HG02642 (cell line): ENCODE data around the gene DNAJB2.

Source experiments
- ATAC-seq: cut with Tn5 transposase; IDR thresholded peaks from one replicate; pipeline ENCODE4 v1.9.1; 2021; ENCODE audit warnings: mild to moderate bottlenecking; ENCODE audit not compliant: unreplicated experiment, poor library complexity

Gene DNAJB2

DNA sequence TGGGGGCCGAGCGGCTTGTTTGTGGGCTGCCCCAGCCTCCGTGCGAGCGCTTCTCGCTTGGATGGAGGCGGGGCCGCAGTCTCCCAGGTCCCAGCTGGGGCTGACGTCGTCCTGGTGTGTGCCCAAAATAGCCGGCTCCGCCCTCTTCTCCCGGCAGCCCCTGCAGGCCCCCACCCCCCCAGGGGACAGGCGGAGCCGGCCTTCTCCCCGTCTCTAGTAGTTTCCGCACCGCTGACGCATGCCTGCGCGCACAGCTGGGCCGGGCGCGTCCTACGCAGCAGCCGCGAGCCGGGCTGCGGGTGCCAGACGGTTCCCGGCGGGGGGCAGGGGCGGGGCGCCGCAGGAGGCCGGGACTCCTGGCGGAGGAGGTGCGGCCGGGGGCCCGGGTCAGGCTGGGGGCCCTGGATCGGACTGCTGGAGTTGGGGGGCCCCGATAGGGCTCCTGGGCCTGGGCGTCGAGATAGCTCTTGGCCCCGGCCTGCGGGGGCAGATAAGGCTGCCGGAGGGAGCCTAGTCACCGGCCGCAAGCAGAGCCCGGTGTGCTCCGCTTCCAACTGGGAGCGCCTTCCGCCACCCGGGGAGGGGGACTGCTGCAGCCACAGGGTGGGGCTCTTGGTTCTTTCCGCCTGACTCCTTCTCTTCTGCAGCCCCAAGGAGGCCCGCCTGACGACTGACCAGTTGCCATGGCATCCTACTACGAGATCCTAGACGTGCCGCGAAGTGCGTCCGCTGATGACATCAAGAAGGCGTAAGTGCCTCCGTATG is at the start of gene DNAJB2:
DNAJB2 (plus strand) TSS at position 216 of the 765 bp plus-strand sequence; CDS start at position 684, 468 bp downstream.
- peak; percentile 91 for ATAC-seq

DNA sequence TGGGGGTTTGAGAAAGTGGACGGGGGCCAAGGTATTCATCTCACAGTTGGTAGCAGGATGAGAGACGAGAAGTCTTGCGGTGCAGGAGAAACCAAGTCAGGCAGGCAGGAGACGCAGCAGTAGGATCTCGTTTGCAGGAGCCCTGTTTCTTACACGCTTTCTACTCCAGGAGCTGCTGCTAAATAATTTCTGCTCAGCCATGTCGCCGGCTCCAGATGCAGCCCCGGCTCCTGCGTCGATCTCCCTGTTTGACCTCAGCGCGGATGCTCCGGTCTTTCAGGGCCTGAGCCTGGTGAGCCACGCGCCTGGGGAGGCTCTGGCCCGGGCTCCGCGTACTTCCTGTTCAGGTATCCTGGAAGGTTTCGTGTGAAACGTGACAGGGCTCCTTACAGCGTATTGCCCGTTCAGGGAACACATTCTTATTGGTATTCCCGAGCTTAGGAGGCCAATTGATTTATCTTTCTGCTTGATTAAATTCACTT is 49.1 kb upstream of the DNAJB2 start:
- peak; percentile 20 for ATAC-seq

DNA sequence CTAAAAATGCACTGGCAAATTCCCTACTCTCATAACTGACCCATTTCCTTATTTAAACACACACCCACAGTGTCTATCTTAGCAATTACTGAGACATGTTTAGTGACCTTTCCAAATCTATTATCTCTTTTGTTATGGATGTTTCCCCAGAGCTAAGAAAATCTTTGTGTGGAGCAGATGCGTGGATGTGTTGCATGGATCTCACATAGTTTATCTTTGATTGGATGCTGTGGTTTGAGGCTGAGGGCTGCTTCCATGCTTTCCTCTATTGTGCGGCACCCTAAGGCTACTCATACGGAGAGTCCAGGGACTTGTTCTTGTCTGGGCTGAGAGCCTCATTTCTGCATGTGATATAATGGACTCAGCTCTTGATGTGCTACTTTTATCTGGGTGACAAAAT is 44.8 kb upstream of the DNAJB2 start:
- no peak for ATAC-seq

DNA sequence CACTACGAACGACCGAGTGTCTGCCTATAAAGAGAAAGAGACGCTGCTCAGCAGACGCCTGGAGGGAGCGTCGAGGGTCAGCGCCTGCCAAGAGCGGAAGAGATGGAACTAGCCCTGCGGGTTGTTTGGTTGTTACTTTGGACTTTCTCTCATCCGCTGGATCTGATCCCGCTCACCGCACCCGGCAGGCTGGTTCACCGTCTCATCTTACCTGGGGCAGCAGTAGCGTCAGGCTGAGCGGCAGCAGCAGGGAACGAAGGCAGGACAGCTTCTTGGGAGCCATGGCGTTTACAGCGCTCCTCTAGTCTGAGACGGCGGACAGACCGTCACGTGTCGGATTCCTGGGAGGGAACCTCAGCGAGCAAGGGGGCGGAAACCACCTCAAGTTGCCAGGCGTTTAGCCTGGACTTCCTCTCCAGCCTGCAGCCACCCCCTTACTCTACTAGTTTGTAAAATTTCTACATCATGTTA is 35.8 kb upstream of the DNAJB2 start:
- no peak for ATAC-seq

DNA sequence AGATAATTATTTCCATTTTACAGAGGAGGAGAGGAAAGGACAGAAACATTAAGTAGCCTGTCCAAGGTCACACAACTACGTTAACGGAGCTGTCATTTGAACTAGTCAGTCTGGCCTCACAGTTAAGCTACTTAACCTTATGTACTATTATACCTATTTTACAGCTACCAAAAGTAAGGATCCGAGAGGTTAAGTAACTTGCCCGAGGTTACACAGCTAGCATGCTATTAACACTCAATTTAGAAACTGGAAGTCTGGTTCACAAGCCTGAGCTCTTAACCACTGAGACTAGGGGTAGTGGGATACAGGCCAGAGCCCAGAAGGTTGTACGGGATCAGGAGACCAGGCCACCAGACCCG is 34.4 kb upstream of the DNAJB2 start:
- ATAC-seq: no peak

DNA sequence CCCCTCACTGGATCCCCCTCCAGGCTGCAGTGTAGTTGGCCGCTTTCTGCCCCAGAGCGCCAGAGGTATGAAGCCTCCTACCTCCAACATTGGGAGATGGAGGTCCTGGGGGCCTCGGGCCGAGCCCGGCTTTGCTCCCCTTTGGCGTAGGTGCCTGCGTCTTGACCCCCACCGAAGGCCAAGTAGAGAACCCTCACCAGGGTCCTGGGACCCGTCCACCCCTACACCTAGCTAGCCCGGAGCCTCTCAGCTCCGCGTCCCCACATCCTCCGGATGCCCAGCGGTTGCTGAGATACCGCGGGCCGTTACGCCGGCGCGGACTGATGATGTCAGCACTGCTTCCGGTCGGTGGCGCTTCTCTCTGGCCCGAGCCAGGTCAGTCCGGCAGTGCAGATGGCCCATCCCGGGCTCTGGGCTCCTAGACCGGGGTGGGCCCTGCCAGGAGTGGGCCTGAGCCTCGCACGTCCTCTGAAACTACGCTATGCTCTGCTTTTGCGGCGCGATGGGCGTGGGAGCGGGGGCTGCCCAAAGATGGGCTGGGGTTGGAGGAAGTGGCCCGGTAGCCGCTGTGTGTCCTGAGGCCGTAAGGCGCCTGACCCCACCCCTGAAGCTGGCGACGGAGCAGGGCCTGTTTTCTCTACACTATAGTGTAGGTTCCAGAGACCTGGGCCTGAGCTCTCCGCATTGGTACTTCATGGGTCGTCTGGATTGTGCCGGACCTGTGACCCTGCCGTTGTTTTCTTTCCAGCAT is 33.8 kb upstream of the DNAJB2 start, which contains the start of the genes GLB1L and STK16:
GLB1L (minus strand) TSS at position 297 of the 751 bp plus-strand sequence. CDS start 1,871 bp downstream, outside the sequence.
STK16 (plus strand) TSS at position 332 of the 751 bp plus-strand sequence. CDS start 521 bp downstream, outside the sequence.
- peak; percentile 73 for ATAC-seq

DNA sequence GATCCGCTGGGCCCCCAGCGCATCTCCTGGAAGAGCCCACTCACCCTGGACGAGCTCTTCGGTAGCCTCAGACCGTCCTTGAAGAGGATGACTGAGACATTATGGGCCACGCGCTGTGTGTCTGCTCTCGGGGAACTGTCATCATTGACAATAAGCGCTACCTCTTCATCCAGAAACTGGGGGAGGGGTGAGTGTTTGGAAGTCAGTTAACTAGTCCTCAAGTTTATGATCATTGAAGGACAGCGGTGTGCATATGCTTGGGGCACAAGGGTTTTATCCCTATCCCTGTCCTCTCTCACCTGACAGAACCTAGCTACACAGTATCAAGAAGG is 33.3 kb upstream of the DNAJB2 start:
- ATAC-seq: no peak

GRCh38 chr2:219246559-219246958 is 32.6 kb upstream of the DNAJB2 start:
- ATAC-seq: no peak

DNA sequence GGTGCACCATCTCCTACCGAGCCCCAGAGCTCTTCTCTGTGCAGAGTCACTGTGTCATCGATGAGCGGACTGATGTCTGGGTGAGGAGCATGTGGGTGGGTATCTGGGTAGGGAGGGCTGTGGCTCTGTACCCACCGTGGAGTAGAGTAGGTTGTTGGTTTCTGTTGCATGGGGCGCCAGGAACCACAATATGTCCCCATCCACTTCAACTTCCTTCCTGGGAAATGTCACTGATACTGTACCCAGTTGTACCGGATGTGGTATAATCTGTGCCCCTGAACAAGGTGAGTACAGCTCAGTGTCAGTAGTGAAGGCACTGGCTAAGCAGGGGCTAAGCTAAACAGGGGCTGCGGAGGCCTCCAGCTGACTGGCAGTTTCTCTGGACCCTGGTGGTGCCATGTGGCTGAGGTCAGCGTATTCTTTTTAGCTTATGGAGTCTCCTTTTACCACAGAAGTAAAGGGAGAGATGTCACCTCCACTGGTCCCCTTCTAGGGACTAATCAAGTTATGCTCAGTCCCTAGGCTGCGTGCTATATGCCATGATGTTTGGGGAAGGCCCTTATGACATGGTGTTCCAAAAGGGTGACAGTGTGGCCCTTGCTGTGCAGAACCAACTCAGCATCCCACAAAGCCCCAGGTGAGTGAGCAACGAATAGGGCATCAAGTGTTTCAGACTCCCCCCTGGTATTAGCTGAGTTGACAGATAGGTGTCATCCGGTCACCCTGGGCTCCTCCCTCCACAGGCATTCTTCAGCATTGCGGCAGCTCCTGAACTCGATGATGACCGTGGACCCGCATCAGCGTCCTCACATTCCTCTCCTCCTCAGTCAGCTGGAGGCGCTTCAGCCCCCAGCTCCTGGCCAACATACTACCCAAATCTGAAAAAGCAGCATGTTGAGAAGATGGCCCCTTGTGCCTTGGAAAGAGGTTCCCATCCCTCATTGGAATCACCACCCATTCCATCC is 31.2 kb upstream of the DNAJB2 start:
- ATAC-seq: no peak

DNA sequence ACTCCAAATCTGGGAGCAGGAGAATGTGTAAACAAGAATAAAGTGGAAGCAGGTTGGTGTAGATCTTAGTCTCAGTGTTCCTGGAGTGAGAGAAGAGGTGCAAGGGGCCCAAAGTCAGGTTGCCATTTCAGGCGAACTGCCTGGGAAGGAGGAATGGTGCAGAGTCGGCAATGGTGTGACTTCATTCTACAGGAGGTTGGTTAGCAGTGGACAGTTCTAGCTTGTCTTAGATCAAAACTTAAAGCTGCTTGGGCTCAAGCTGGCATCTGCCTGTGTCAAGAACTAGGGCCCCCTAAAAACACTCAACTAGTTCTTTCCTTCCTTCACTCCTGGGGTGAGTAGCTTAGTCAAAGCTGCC is 30.3 kb upstream of the DNAJB2 start:
- no peak for ATAC-seq

- peak; percentile 42 for ATAC-seq
Observed at GRCh38 chr2:219249203-219249980, 29.8 kb upstream of the DNAJB2 start.

GRCh38 chr2:219250049-219250781 is 29.0 kb upstream of the DNAJB2 start:
- ATAC-seq: no peak

GRCh38 chr2:219251656-219252055 is 27.5 kb upstream of the DNAJB2 start:
- no peak for ATAC-seq

DNA sequence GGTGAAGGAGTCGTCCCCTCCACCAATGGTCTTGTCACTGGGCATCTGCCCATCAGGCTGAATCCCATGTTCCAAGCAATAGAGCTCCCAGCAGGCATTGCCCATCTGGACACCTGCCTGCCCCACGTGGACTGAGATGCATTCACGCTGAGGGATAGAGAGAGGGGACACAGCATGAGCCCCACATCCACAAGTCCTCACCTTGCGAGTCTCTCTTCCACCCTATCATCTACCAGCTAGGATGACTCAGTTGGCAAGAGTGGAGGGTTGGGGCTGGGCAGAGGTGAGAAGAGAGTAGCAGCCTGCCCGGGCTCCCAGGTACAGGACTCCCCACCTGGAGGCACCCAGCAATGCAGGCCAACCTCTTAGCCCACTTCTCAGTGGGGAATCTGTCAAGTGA is 27.1 kb upstream of the DNAJB2 start:
- no peak for ATAC-seq

DNA sequence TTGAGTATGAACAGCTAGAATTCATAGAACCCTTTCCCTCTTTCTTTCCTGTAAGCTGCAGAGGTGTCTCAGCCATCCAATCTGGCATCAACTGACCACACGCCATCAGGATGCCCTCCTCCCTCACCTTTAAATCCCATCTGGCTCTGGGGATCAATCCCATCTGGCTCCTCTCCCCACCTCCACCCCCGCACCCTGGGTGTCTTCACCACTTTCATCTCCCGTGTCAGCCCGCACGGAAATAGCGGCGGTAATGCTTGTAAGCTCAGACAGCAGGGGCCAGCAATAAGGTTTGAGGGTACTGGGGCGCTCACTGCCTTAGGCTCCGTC is 26.6 kb upstream of the DNAJB2 start:
- ATAC-seq: no peak

GRCh38 chr2:219252900-219253752 is 26.0 kb upstream of the DNAJB2 start, which contains the start of gene TUBA4B:
Gene TUBA4B, plus strand, starts transcription at chr2:219253243. Its CDS starts 165 bp downstream, at chr2:219253408.
- ATAC-seq: peak; percentile 12

- ATAC-seq: peak; percentile 59
Observed at GRCh38 chr2:219253753-219254589, 25.2 kb upstream of the DNAJB2 start, which contains the start of gene TUBA4A. Gene TUBA4A, minus strand, starts transcription at chr2:219253918. Its CDS starts 60 bp downstream, at chr2:219253858.
